Cardiac muscle cell (in vitro differentiated cells and primary cell): ENCODE results near the gene FYB1. TPM values are rescaled to one million over a fixed set of nuclear protein-coding genes. Genes with fewer than 3 reads are reported as not detected.

ENCODE experiments used
- DNase-seq, 2 donors: peaks; one replicate each; pipeline versions ENCODE4 v3.0.0 to v3.0.0-alpha.2; 2010 to 2017; ENCODE audit warnings: low read depth in 1 of 2, low spot score in 1 of 2
- H3K27ac ChIP-seq: fragments of 200-600 bp; sonication (generic); 2 replicates; pipeline ENCODE4 v1.5.1; 2016
- H3K27me3 ChIP-seq: fragments of 200-600 bp; sonication (generic); 2 replicates; pipeline ENCODE4 v1.6.0; 2016; ENCODE audit warnings: control low read depth
- H3K36me3 ChIP-seq: fragments of 200-600 bp; sonication (generic); 2 replicates; pipeline ENCODE4 v1.5.1; 2016; ENCODE audit warnings: control low read depth
- H3K4me1 ChIP-seq: fragments of 200-600 bp; sonication (generic); 2 replicates; pipeline ENCODE4 v1.8.1; 2017; ENCODE audit warnings: low read depth, mild to moderate bottlenecking, mixed run types
- H3K4me3 ChIP-seq: fragments of 200-600 bp; sonication (generic); 2 replicates; pipeline ENCODE4 v1.5.1; 2016; ENCODE audit warnings: mild to moderate bottlenecking
- H3K9me3 ChIP-seq: fragments of 200-600 bp; sonication (generic); 2 replicates; pipeline ENCODE4 v1.5.1; 2017; ENCODE audit warnings: low read depth, mild to moderate bottlenecking, control low read depth
- CTCF ChIP-seq: IDR thresholded peaks from 2 replicates; pipeline ENCODE4 v1.5.1; 2012; ENCODE audit warnings: low read depth, mild to moderate bottlenecking, low read length
- polyA plus RNA-seq: library from polyadenylated mRNA; unstranded; fragments of >200 nt; fragmentation: Nextera tagmentation; extraction: Ambion mirVana; gene quantifications from 2 replicates; pipeline ENCODE4 v1.2.1, GENCODE V29; 2016
- total RNA-seq: library from RNA; depleted of rRNA; stranded (reverse); fragments of >200 nt; gene quantifications from 2 replicates; pipeline ENCODE4 v1.2.3, GENCODE V29; 2016

Gene FYB1
- total and polyA plus RNA-seq, 2 experiments from 2014 or later = not detected

- no peak for TF ChIP-seq CTCF
- no peaks in the 10 kb centered on the region for H3K27me3 ChIP-seq
- no peaks in the 10 kb centered on the region for H3K9me3 ChIP-seq
- no peaks in the 10 kb centered on the region for H3K36me3 ChIP-seq
- no peak for DNase-seq
- H3K27ac ChIP-seq = no peak overlapping the region
- no peaks in the 10 kb centered on the region for H3K4me1 ChIP-seq
- H3K4me3 ChIP-seq = no peak overlapping the region
Measured at GRCh38 chr5:39197556-39197955, 21.8 kb downstream of the FYB1 start.

- no peaks in the 10 kb centered on the region for H3K36me3 ChIP-seq
- H3K4me3 ChIP-seq = no peak overlapping the region
- no peak overlapping the region for H3K27ac ChIP-seq
- no peaks in the 10 kb centered on the region for H3K4me1 ChIP-seq
- H3K9me3 ChIP-seq = no peaks in the 10 kb centered on the region
- DNase-seq = no peak
- H3K27me3 ChIP-seq = no peaks in the 10 kb centered on the region
- no peak for TF ChIP-seq CTCF
Measured at GRCh38 chr5:39195198-39195826, 24.1 kb downstream of the FYB1 start.

- no peak overlapping the region for H3K27ac ChIP-seq
- H3K36me3 ChIP-seq = no peaks in the 10 kb centered on the region
- no peaks in the 10 kb centered on the region for H3K27me3 ChIP-seq
- no peak for TF ChIP-seq CTCF
- no peaks in the 10 kb centered on the region for H3K4me1 ChIP-seq
- DNase-seq = peak in 1 of 2 donors; percentile 74
- H3K4me3 ChIP-seq = no peak overlapping the region
- no peaks in the 10 kb centered on the region for H3K9me3 ChIP-seq
Measured at GRCh38 chr5:39194466-39195136, 24.8 kb downstream of the FYB1 start.

- no peaks in the 10 kb centered on the region for H3K27me3 ChIP-seq
- H3K27ac ChIP-seq = no peak overlapping the region
- no peak for TF ChIP-seq CTCF
- no peaks in the 10 kb centered on the region for H3K4me1 ChIP-seq
- no peak overlapping the region for H3K4me3 ChIP-seq
- no peak for DNase-seq
- no peaks in the 10 kb centered on the region for H3K9me3 ChIP-seq
- no peaks in the 10 kb centered on the region for H3K36me3 ChIP-seq
Measured at GRCh38 chr5:39193553-39194465, 25.6 kb downstream of the FYB1 start.

GRCh38 chr5:39192450-39193160 lies 26.8 kb downstream of the FYB1 start:
- no peaks in the 10 kb centered on the region for H3K27me3 ChIP-seq
- H3K9me3 ChIP-seq = no peaks in the 10 kb centered on the region
- no peaks in the 10 kb centered on the region for H3K4me1 ChIP-seq
- H3K4me3 ChIP-seq = no peak overlapping the region
- no peaks in the 10 kb centered on the region for H3K36me3 ChIP-seq
- H3K27ac ChIP-seq = no peak overlapping the region
- no peak for DNase-seq
- no peak for TF ChIP-seq CTCF
